Erythroblast (primary cell): ENCODE data around the gene CEP164.

Experiments
- GATA1 ChIP-seq: IDR thresholded peaks from 2 replicates; pipeline ENCODE4 v1.6.1; 2011; ENCODE audit warnings: low read depth, mild to moderate bottlenecking, control low read depth, low read length, moderate library complexity
- POLR2A ChIP-seq: IDR thresholded peaks from 2 replicates; pipeline ENCODE4 v1.6.1; 2011; ENCODE audit warnings: mild to moderate bottlenecking, low read length

DNA sequence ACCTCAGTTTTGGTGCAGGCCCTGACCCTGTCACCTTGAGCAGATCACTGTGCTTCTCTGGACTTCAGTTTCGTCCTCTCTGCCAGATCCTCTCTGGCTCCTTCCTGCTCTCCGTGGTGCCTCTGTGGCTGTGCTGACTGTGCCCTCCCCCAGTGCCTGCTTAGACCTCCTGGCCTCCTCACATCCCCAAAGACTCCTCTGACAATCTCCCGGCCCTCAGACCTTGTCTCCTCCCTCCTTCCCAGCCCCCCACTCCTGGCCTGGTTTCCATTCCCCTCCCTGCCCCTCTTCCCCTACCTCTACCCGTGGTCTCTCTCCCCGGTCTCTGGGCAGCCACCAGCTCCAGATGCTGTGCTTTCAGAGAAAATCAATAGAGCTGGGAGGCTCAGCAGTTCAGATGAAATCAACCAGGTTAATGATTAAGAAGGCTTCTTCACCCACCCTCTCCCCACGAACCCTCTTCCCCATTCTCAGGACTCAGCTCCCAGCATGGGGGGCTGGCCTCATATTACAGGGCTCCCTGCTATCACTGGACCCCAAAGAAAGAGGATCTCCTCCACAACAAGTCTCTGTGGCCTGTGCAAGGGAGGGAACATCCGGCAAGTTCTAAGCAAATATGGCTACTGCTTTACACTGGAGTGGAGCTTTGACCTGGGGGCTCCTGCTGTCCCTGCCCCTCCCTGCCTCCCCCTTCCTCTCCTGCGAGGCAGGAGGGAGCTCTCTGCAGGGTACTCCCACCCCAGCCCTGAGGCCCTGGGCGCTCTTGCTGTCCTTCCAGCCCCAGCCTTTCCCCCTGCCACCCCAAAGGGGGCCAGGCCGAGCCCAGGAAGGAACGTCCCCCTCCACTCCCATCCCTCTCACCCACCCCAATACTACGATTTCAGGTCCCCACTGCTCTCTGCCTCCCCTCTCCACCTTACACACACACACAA, 28.0 kb upstream of the CEP164 start:
- no peak for TF ChIP-seq POLR2A
- no peak for TF ChIP-seq GATA1
